Jurkat, Clone E6-1 (cell line): ENCODE data around the gene NYAP2.

ENCODE experiments used
- DNase-seq: peaks from one replicate; pipeline ENCODE4 v3.0.0-alpha.2; 2011; ENCODE audit warnings: low read depth, low spot score
- H3K4me3 ChIP-seq: 2 replicates; pipeline ENCODE4 v1.5.1; 2011; ENCODE audit warnings: mild to moderate bottlenecking, low read length, control low read depth, moderate library complexity

The NYAP2 gene

DNA sequence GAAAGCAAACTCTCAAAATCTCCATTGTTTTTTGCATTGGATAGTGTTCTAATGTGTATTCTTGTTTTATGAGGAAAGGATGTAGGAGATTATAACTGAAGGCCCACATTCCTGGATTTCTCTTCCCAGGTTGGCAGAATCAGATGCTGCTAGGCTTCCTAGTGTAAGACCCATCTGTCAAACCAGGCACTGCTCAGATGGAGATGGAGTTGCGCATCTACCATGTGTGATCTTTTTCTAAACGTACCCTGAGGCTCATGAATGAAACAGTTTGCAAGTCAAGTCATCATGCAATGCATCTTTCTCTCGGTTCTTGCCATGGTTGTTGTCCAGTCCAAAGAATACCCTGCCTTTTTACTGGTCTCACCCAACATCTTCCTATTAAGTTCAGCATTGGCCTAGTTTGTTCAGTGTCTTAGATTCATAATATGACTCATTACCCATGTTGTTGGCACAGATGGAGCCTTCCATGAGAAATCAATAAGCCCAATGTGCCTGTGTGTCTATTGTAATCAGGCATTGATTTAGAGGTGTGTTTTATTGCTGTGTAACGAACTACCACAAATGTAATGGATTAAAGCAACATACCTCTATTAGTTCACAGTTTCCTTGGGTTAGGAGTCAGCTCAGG lies 127.4 kb downstream of the NYAP2 start:
- no peak for DNase-seq
- H3K4me3 ChIP-seq = no peak overlapping the region

DNA sequence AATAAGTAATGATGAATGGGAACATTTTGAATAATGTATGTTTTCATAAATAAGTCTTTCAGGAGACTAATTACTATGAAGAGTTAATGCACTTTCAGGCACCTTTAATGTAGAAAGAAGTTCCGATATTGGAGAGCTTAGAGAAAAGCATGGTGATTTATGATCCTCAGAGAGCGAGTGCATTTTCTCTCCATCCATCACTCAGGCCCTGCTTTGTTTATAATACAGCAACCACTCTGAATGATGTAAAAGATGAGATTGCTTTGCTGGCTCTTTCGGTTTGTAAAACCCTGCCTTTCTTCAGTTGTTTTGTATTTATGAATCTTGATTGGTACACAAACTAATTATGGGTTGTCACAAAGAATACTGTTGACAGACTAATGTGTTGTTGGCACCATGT lies 132.0 kb downstream of the NYAP2 start:
- H3K4me3 ChIP-seq = no peak overlapping the region
- no peak for DNase-seq

DNA sequence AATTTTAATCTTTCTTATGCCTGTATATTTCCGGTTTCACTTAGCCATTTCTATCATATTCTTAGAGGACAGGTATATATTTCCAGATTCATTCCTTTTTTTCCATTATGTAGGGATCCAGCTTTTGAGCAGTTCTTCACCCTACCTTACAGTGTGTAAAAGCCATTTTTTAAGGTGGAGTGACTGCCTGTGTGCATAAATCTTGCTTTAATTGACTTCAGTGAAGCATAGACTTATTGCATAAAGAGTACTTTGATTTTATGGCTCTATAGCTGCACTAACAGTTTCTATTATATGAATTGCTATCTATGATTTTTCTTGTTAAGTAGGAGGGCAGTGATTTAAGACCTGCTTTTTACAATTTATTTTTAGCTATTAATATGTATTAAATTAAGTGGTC lies 132.6 kb downstream of the NYAP2 start:
- no peak for DNase-seq
- no peak overlapping the region for H3K4me3 ChIP-seq

DNA sequence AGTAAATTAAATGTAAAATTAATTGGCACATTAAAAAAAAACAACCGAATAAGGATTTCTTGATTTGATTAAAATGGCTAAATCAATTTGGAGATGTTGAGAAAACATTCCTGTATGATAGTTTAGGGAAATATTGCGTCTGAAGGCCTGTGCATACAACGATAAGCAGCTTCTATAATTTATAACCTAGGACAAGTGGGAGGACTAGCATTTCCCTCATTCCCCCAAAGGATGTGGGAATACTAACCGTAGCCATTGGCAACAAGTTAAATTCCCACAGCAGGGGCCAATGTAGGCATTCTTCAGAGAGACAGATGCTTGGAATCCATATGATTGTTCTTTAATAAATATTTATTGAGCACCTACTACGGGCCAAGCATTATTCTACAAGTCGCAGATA lies 134.5 kb downstream of the NYAP2 start:
- H3K4me3 ChIP-seq = no peak overlapping the region
- no peak for DNase-seq

- no peak for DNase-seq
- no peak overlapping the region for H3K4me3 ChIP-seq
These were observed 135.2 kb downstream of the NYAP2 start for GRCh38 chr2:225534697-225535096.

DNA sequence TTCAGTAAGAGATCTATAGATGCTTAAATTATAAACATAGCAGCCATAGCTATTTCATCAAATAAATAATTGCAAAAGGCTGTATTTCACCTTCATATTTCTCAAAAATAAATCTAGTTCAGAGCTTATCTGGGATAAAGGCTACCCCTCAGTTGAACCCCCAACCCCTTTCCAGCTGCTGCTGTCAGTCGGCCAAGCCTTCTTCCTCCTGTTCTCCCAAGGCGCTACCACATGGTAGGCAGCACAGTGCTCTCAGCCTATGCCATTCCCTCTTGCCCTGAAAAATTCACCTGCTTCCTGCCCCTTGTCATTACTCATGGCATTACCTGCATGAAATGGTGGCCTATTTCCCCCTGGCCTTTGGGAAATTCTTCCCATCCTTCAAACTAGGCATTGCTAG lies 136.5 kb downstream of the NYAP2 start:
- H3K4me3 ChIP-seq = no peak overlapping the region
- DNase-seq = no peak

GRCh38 chr2:225543626-225544025 lies 144.1 kb downstream of the NYAP2 start:
- DNase-seq = no peak
- H3K4me3 ChIP-seq = no peak overlapping the region

DNA sequence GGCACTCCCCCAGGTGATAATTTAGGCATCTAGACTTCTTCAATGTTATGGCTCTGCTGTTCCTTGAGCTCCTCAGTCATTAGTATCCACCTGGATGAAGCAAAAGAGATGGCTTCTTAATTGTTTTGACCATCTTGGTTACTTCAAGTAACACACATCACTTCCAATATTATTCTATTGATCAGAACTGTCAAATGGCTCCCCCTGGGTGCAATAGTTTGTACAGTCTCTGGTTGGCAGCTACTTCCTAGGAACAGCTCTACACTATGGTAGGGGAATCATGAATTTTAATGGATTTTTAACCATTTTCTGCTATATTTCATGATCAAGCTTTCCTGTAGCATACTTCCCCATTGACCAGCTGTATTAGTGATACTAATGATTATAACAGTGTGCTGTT lies 157.0 kb downstream of the NYAP2 start:
- no peak for DNase-seq
- H3K4me3 ChIP-seq = no peak overlapping the region

- DNase-seq = no peak
- H3K4me3 ChIP-seq = no peak overlapping the region
These were observed 159.0 kb downstream of the NYAP2 start for GRCh38 chr2:225558399-225559071.

DNA sequence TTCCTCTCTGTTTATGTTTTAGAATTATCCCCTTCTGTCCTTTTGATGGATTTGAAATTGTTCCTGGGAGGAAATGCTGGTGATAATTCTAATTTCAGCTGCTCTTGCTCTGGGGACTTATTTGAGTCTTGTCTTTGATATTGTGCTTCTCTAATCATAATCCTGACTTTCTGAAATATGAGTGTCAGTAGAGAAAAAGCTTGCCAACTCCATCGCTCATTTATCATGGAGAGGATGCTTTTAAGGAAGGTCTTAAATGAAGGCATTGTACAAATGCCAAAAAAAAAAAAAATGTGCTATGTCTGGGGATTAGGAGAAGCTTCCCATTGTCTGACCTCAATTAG lies 159.5 kb downstream of the NYAP2 start:
- DNase-seq = no peak
- H3K4me3 ChIP-seq = no peak overlapping the region

GRCh38 chr2:225566798-225567197 lies 167.3 kb downstream of the NYAP2 start:
- no peak for DNase-seq
- H3K4me3 ChIP-seq = no peak overlapping the region

DNA sequence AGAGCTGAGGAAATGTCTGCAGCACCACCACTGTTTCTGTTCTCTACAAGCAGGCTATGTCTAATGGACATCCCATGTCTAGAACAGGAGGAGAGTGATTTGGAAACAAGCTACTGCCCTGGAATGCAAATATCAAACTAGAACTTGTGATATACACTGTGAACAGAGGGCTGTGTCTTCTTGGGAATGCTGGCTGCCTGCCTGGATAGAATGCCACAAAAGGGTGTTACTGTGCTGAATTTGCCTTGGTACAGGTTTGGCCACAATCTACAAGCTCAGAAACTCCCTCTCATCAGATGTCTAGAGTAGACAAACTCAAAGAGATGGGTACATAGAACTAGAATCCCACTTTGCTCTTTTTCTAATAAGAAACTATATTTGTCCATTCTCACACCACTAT lies 170.5 kb downstream of the NYAP2 start:
- H3K4me3 ChIP-seq = no peak overlapping the region

GRCh38 chr2:225573603-225574002 lies 174.1 kb downstream of the NYAP2 start:
- no peak for DNase-seq
- H3K4me3 ChIP-seq = no peak overlapping the region

More for the DNA sequence above, 170.5 kb downstream of the NYAP2 start:
- no peak for DNase-seq

DNA sequence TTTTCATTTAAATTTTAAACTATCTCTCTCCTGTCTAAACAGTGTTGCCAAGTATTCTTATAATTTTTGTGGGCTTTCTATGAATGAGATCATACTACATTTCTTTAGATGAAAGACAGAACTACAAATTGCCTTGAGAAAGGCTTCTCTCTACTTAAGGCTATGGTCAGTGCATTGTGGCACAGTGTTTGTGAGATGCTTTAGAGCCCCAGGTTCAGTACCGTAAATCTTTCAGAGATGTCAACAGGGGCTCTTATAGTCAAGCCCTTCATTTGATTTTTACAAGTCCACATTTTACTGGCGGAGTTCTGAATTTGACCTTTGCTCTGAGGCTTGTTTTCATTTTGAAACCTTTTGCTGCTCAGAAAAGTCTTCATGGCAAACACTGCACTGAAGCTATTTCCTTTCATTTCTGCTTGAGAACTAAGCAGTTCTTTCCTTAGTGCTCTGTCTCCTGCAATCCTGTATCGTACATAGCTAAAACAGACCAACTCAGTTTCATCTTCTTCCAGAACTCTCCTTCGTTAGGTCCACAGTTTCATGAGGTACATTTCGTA lies 175.2 kb downstream of the NYAP2 start:
- no peak for DNase-seq
- no peak overlapping the region for H3K4me3 ChIP-seq

- no peak overlapping the region for H3K4me3 ChIP-seq
These were observed 181.6 kb downstream of the NYAP2 start for GRCh38 chr2:225581135-225581534.

GRCh38 chr2:225581906-225582305 lies 182.4 kb downstream of the NYAP2 start:
- H3K4me3 ChIP-seq = no peak overlapping the region
- DNase-seq = no peak

More at GRCh38 chr2:225581135-225581534, 181.6 kb downstream of the NYAP2 start:
- DNase-seq = no peak

DNA sequence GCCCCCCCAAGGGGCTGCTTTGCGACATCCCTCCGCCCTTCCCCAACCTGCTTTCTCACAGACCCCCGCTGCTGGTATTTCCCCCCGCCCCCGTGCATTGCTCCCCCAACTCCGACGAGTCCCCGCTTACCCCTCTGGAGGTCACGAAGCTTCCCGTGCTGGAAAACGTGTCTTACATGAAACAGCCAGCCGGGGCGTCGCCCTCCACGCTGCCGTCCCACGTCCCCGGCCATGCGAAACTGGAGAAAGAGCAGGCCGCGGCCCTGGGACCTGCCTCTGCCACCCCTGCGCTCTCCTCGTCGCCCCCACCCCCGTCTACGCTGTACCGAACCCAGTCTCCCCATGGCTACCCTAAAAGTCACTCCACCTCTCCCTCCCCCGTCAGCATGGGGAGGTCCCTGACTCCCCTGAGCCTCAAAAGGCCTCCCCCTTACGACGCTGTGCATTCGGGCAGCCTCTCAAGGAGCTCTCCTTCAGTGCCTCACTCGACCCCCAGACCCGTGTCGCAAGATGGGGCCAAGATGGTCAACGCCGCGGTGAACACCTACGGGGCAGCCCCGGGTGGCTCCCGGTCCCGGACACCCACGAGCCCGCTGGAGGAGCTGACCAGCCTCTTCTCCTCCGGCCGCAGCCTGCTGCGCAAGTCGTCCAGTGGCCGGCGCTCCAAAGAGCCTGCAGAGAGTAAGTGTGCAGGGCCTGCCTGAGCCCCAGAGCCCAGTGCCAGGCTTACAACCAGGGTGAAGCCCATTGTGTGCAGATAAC lies 183.0 kb downstream of the NYAP2 start:
- DNase-seq = no peak
- H3K4me3 ChIP-seq = no peak overlapping the region

GRCh38 chr2:225584796-225585195 lies 185.3 kb downstream of the NYAP2 start:
- H3K4me3 ChIP-seq = no peak overlapping the region
- DNase-seq = no peak

- DNase-seq = no peak
- H3K4me3 ChIP-seq = no peak overlapping the region
These were observed 191.4 kb downstream of the NYAP2 start for GRCh38 chr2:225590932-225591331.

DNA sequence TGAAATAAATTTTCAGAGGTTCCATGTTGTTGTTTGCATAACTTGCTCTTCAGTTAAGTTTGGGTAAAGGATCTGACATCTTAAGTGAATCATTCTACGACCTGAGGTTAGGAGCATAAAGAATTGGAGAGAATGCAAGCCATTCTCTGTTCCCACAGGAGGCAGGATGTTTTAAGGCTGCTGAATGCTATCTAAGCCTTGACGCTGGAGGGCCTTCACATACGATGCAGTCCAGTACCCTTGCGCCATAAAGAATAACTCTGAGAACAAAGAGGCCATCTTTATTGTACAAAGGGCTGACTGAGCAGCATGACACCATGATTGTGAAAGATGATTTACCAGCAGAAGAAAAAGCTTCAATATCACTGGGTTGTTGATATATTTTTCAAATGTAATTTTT lies 198.4 kb downstream of the NYAP2 start:
- no peak for DNase-seq

More for the DNA sequence above, 198.4 kb downstream of the NYAP2 start:
- no peak overlapping the region for H3K4me3 ChIP-seq
